ES-I3 (cell line): Measurements from ENCODE around the gene CLIC3.

Experiments used
- H3K36me3 ChIP-seq: 2 replicates; pipeline ENCODE4 v1.6.1; 2013; ENCODE audit warnings: mild to moderate bottlenecking, low read length, control low read depth, moderate library complexity; ENCODE audit not compliant: insufficient read depth
- H3K4me1 ChIP-seq: 2 replicates; pipeline ENCODE4 v1.6.1; 2013; ENCODE audit warnings: mild to moderate bottlenecking, control low read depth, low read length; ENCODE audit not compliant: insufficient read depth
- H3K9ac ChIP-seq: 2 replicates; pipeline ENCODE4 v1.6.1; 2013; ENCODE audit warnings: low read depth, mild to moderate bottlenecking, low read length, moderate library complexity
- H3K9me3 ChIP-seq: 2 replicates; pipeline ENCODE4 v1.6.1; 2013; ENCODE audit warnings: mild to moderate bottlenecking, low read length, moderate library complexity; ENCODE audit not compliant: control insufficient read depth, insufficient read depth

Gene CLIC3

GRCh38 chr9:136958898-136959850 lies 37.2 kb downstream of the CLIC3 start:
- Histone ChIP-seq H3K36me3 (no peaks in the 10 kb centered on the region), H3K9me3 (no peaks in the 10 kb centered on the region), H3K4me1 (no peaks in the 10 kb centered on the region), H3K9ac (no peak overlapping the region)

GRCh38 chr9:136958473-136958872 lies 37.9 kb downstream of the CLIC3 start:
- no peaks in the 10 kb centered on the region for H3K36me3 ChIP-seq
- H3K9me3 ChIP-seq, result no peaks in the 10 kb centered on the region
- no peak overlapping the region for H3K9ac ChIP-seq
- no peaks in the 10 kb centered on the region for H3K4me1 ChIP-seq

GRCh38 chr9:136957901-136958300 lies 38.5 kb downstream of the CLIC3 start:
- Histone ChIP-seq H3K4me1 (no peaks in the 10 kb centered on the region), H3K9ac (no peak overlapping the region), H3K36me3 (no peaks in the 10 kb centered on the region)

GRCh38 chr9:136957461-136957860 lies 38.9 kb downstream of the CLIC3 start:
- Histone ChIP-seq H3K9me3 (no peaks in the 10 kb centered on the region), H3K4me1 (no peaks in the 10 kb centered on the region), H3K36me3 (no peaks in the 10 kb centered on the region), H3K9ac (no peak overlapping the region)

More at GRCh38 chr9:136957901-136958300, 38.5 kb downstream of the CLIC3 start:
- no peaks in the 10 kb centered on the region for H3K9me3 ChIP-seq

GRCh38 chr9:136956604-136957003 lies 39.8 kb downstream of the CLIC3 start:
- Histone ChIP-seq H3K36me3 (no peaks in the 10 kb centered on the region), H3K9ac (no peak overlapping the region), H3K4me1 (no peaks in the 10 kb centered on the region), H3K9me3 (no peaks in the 10 kb centered on the region)

GRCh38 chr9:136955943-136956335 lies 40.4 kb downstream of the CLIC3 start:
- H3K36me3 ChIP-seq, result no peaks in the 10 kb centered on the region
- H3K9me3 ChIP-seq, result no peaks in the 10 kb centered on the region
- no peak overlapping the region for H3K9ac ChIP-seq
- H3K4me1 ChIP-seq, result no peaks in the 10 kb centered on the region

- Histone ChIP-seq H3K4me1 (no peaks in the 10 kb centered on the region), H3K9ac (no peak overlapping the region), H3K36me3 (no peaks in the 10 kb centered on the region), H3K9me3 (no peaks in the 10 kb centered on the region)
Measured at GRCh38 chr9:136955202-136955942, 41.0 kb downstream of the CLIC3 start.

- no peaks in the 10 kb centered on the region for H3K36me3 ChIP-seq
- no peaks in the 10 kb centered on the region for H3K4me1 ChIP-seq
- no peak overlapping the region for H3K9ac ChIP-seq
- no peaks in the 10 kb centered on the region for H3K9me3 ChIP-seq
Measured at GRCh38 chr9:136954270-136955083, 41.9 kb downstream of the CLIC3 start.

- no peaks in the 10 kb centered on the region for H3K9me3 ChIP-seq
- no peaks in the 10 kb centered on the region for H3K4me1 ChIP-seq
- H3K36me3 ChIP-seq, result no peaks in the 10 kb centered on the region
- no peak overlapping the region for H3K9ac ChIP-seq
Measured at GRCh38 chr9:136953771-136954269, 42.5 kb downstream of the CLIC3 start.

- Histone ChIP-seq H3K9me3 (no peaks in the 10 kb centered on the region), H3K36me3 (no peaks in the 10 kb centered on the region), H3K9ac (no peak overlapping the region), H3K4me1 (no peaks in the 10 kb centered on the region)
Measured at GRCh38 chr9:136952876-136953770, 43.2 kb downstream of the CLIC3 start.

GRCh38 chr9:136952321-136952850 lies 44.0 kb downstream of the CLIC3 start:
- Histone ChIP-seq H3K9me3 (no peaks in the 10 kb centered on the region), H3K9ac (no peak overlapping the region), H3K4me1 (no peaks in the 10 kb centered on the region), H3K36me3 (no peaks in the 10 kb centered on the region)

GRCh38 chr9:136951541-136952320 lies 44.6 kb downstream of the CLIC3 start, which contains the start of gene LCN12:
LCN12 (plus strand) TSS chr9:136952273; CDS start chr9:136952328, 55 bp downstream.
- H3K9ac ChIP-seq, result no peak within 1 kb of the TSS
- H3K36me3 ChIP-seq, result no peaks in the 10 kb centered on the region
- H3K9me3 ChIP-seq, result no peaks in the 10 kb centered on the region
- no peaks in the 10 kb centered on the region for H3K4me1 ChIP-seq
